ENCODE measurements around the gene ACO2.

GRCh38 chr22:41512421-41513194 lies 43.7 kb downstream of the ACO2 start:
- no peak for TF ChIP-seq CTCF (IDR thresholded peaks at IDR 0.05)
- TF ChIP-seq POLR2A (IDR thresholded peaks at IDR 0.05), result no peak
